Activated T-helper 1 cell treated with anti-CD3 and anti-CD28 coated beads, Interleukin-2, amount 50 U/mL, for 16 hours (primary cell): ENCODE results near the gene CPN2.

Experiments used
- DNase-seq, 2 donors: peaks; one replicate each; pipeline ENCODE4 v3.0.0-alpha.2; 2020; ENCODE audit warnings: low read depth in 1 of 2, low spot score in 1 of 2

CPN2 gene

DNA sequence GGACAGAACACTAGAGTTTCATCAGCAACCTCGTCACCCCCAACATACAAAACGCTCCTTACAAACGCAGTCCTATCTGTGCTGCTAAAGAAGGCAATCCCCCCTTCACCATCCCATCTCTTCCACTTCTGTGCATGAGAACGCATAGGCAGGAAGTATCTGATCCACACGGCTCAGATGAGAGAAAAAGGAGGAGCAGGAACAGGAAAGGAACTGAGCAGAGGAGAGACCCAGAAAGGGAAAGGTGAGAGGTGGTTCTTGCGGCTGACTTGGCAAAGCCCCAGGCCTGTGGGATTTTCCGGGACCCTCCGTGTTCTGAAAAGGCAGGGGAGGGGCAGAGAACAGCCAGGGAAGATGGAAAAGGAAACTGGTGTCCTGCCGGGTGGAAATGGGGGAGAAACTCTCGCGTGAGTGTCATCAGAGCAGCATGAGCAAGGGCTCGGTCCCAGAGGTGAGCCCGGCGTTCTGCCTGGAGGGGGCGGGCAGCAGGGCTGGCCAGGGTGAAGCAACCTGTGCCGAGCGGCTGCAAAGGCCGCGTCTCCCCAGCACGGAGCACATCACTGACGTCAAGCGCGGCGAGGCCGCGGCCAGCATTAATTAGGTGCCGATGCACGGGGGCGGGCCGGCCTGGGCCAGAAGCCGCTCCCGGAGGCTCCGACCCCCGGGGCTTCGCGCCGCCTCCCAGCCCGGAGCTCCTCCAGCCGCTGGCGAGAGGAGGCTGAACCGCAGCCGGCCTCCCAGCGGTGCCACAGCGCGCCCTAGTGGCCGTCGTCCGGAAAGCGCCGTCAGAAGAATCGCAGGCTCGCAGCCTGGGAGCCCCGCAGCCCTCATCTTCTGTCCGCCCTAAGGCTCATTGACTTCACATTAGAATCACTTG is 35.8 kb downstream of the CPN2 start:
- DNase-seq, result peak; percentile 71 to 75

DNA sequence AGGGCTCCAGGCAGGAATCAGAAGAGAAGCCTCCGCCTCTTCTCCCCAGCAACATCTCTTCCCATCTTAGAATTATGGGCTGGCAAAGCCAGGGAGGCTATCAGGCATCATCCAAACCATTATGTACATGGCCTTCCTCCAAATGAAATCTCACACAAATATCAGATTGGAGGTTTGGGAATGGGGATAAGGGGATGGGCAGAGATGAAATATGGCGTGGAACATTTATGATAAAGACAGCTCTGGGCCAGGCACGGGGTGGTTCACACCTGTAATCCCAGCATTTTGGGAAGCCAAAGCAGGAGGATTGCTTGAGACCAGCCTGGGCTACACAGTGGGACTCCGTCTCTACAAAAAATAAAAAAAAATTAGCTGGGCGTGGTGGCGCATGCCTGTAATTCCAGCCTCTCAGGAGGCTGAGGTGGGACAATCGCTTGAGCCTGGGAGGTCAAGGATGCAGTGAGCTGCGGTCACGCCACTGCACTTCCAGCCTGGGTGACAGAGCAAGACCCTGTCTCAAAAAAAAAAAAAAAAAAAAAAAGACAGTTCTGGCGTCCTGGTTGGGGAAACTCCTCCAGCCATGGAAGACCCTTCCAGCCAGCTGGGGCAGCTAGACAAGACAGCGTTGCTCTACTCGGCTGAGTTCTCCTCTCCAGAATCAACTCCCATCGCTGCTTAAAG is 36.6 kb downstream of the CPN2 start:
- DNase-seq, result no peak

DNA sequence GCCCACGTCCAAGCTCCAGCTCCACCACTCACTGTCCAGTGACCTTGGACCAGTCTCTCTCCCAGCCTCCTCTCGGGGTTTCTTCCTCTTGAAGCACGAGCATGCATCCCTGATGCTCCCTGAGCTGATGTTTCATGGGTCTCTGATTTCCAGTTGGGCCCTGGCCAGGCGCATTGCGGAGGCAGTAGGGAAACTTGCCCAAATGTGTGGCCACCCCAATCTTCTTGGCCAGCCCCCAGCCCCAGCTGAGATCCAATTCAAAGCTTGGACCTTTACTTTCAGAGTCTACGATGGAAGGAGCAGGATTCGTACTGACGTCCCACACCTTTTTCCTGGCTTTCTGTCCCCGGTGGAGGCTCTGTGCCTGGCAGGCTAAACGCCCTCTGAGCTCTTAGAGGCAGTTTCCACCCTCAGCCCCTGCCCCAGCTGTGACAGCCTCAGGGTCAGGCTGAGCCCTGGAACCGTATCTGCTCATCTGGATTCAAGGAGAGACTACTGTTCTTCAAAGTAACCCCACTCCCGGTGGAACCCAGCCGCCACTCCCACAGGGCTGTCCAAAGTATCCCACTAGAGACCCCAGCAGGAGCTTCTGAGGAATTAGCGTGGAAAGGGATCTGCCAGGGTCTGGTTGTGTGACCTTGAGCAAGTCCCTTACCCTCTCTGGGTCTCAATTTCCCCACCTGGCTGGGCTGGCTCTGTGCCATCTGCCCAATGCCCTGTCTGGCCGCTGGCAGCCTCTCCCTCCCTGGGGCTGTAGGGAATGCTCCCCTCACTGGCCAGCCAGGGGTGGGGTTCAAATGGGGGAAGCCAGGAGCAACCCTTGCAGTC is 37.4 kb downstream of the CPN2 start:
- no peak for DNase-seq

DNA sequence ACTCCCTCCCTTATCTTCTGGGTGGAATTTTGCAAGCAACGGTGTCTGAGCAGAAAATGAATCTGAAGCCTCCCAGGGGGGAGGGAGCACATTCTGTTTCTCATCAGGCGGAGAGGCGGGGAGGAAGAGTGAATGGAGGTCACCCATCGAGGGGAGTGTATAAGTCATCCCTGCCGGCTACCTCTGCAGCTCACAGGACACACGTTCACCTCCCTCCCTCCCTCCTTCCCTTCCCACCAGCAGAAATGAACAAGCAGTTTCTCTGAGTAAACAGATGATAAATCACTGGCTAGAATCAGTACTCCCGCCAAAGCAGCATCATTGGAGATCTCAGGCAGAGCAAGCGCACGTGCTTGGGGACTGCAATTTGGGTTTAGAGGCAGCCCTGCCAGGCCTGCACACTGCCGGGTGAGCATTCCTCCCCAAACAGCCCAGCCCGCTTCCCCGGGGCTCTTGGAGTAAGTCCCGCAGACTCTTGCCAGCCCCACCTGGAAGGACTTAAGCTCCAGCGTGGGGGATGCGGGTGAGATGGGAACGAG is 38.3 kb downstream of the CPN2 start:
- DNase-seq, result no peak

DNA sequence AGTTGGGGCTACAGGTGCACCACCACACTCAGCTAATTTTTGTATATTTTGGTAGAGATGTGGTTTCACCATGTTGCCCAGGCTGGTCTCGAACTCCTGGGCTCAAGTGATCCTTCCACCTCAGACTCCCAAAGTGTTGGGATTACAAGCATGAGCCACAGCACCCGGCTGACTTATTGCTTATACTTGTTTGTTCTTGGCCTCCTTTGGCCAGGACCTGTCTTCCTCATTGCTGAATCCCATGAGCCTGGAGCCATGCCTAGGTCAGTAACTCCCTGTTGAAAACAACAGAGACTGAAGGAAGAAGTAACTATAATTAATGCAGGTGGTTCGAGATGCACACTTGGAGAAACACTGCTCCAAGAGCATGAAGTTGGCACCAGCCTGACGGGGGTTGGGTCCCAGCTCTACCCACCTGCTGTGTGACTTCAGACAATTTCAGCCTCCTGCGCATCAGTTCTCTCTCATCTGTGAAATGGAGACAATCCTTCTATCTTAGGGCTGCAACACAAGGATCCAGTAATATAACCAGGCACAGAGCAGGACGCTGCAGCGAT is 38.9 kb downstream of the CPN2 start:
- DNase-seq, result no peak

DNA sequence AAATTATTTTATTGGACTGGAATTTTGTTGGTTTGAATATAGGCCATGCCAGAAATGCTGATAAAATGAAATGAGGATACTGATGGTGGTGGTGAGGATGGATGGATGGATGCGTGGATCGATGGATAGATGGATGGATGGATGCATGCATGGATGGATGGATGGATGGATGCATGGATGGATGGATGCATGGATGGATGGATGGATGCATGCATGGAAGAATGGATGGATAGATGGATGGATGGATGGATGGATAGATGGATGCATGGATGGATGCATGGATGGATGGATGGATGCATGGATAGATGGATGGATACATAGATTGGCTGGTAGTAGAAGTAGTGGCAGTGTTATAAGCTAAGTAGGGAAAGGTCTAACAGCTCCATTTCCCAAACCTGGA is 40.1 kb downstream of the CPN2 start:
- no peak for DNase-seq

DNA sequence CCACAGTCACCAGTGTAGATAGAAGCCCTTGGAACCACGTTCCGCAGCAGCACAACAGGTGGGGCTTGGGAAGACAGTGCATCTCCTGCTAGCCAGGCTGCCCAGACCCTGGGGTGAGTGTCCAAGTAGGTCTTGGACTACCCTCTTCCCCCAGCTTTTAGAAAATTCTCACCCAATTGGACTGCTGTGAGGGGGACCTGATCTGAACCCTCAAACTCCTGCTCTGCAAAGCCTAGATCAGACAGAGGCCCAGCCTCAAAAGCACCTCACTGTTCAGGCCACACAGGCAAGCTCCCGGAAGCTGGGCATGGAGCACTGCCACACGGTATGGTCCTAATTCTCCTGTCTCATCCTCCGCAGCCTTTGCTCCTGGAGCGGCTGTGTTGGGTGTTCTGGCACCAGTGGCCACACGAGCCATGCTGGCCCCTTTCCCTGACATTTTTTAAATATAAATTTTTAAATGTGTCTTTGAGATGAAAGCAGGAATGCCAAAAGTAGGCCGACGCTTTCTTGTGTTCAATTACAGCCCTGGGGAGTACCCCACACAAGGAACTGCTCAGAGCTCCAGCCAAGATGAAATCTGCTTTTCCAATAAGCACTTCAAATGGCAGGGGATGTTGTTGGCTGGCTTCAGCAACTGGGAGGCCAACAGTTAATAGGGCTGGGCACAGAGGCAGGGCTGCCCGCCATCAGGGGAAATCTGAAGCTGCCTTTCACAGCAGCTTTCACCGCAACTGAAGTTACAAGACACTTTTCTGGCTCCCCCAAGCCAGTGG is 40.9 kb downstream of the CPN2 start:
- DNase-seq, result no peak

DNA sequence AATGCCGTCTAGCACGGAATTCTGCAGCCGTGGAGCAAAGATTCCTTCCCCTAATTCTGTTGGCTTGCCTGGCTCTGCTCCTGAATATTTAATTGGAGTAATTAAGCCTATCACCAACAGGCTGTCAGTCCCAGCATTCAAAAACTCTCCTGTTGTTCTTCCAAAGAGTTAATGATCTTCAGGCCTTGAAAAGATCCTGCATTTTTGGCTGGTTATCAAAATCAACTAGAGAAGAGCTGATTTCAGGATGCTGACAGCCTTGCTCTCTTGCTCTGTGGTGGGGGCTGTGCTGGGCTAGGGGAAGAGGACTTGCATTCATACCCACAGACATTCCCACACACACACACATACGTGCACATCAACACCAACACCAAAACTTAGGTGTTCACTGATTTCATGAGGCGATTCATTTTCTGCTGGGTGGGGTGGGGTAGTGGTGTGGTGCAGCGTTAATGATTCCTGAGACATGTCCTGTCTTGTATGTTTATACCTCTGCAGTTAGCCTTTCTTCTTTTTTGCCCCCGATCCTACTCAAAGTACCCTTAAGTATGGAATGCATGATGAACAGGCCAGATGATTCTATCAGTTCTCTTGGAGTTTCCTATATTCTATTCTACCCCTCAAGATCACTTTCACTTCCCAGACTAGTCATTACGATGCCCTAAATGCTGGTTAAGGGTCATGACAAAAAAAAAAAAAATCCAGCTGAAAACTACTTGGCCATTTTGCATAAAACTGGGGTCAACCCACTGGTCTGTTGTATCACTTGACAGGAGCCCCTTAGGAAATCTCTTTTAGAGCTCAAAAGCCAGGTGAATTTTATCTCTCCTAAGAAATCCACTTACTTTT is 42.3 kb downstream of the CPN2 start:
- no peak for DNase-seq

DNA sequence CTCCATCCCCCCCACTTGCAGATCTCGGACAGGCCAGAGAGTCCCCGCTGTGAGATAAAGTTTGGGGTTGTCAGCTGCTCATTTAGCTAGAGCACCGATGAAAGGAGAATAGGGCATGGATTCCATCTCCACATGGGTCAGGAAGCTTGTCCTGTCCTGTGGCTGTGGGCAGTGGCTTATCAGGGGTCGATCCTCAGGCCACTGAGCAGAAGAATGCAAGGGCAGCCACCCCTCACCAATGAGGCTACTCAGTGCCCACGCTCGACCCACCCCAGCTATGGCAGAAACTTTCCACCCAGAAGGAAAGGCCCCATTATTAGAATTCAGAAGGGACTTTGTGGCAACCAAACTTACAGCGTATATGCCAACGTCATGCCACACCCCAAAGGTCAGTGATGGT is 43.3 kb downstream of the CPN2 start:
- no peak for DNase-seq

DNA sequence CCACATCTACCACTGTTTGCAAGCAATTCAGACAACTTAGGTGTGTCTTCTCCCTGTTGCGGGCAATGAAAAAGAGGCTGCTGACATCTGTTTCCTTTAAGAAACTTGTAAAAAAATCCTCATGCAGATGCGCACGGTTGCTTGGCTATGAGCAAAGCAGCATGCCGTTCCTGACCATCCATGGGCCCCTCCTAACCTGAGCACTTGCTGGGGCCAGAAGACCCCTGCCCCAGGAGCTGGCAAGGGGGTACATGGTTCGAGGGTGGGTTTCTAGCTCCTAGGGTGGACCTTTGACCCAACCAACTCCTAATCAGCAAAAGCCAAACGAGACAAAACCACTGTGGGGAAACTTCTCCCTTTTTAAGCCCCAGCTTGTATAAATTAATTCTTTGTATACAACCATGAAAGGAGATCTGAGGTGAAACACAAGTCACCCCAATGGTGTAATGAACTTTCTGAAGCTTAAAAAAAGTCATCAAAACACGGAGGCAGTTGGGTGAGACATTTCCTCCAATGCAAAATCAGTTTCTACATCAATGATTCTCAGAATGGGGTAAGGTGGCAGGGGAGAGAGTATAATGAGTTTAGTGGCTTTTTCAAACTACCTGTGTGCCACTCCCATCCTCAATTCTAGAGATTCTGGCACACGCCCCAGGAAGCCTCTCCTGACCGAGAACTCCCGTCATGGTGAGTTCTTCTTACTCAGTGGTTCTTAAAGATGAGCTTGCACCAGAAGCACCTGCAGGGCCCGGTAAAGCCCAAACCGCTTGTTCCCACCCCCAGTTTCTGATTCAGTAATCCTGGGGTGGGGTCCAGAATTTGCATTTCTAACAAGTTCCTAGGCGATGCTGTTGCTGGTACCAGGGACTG is 44.1 kb downstream of the CPN2 start:
- no peak for DNase-seq

DNA sequence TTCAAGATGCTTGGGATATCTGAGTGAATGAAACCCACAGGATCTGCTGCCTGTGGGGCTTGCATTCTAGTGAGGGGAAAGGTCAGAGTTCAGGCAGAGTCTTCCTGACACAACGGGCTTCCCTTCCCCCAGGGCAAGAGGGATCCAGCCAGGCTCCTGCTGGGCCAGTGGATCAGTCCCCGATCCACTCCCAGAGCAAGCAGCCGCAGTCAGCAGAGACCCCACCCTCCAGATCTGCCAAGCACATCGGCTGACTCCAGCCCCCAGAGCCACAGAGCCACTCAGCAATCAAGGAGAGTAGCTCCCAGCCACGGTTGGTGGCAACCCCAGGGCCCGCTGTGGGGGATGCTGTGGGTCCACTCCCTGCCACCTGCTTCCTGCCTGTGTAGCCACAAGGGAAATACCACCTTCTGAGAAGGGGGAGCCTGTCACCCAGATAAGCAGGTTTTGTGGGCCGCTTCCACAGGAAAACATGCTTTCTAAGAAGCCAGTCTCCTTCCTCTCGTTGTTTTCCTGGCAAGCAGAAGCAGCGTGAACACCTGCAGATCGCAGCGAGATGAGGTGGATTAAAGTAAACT is 44.9 kb downstream of the CPN2 start:
- no peak for DNase-seq

DNA sequence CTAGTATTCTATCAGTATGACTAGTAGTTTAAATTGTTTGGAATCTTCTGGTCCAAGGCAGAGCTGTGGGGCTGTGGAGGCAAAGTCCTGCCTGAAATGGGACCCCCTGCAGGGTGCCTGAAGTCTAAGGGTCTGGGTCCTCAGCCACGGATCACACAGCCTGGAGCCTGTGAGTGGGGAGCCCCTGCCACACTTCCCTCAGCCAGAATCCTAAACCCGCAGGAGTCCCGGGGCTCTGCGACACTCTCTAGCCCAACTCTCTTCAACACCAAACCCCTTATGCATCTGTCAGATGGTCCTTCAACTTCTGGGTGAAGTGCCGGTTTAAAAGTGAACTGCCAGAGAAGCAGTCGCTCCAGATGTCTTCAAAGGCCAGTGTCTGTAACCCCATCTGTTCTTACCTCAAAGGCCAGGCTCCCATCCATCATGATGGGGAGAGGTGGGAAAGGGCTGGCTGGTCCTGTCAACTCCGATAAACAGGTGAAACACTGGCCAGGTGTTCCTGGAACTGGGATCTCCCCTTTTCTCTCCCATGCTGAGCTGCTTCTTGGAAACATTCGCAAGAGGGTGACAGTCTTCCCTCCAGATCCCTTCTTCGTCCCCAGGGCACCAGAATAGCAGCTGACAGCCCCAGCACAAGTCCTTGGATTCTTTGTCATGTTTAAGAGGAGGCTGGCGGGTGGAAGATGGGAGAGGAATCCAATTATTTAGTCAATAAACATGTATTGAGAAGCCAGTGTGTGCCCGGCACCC is 45.6 kb downstream of the CPN2 start:
- DNase-seq, result no peak

DNA sequence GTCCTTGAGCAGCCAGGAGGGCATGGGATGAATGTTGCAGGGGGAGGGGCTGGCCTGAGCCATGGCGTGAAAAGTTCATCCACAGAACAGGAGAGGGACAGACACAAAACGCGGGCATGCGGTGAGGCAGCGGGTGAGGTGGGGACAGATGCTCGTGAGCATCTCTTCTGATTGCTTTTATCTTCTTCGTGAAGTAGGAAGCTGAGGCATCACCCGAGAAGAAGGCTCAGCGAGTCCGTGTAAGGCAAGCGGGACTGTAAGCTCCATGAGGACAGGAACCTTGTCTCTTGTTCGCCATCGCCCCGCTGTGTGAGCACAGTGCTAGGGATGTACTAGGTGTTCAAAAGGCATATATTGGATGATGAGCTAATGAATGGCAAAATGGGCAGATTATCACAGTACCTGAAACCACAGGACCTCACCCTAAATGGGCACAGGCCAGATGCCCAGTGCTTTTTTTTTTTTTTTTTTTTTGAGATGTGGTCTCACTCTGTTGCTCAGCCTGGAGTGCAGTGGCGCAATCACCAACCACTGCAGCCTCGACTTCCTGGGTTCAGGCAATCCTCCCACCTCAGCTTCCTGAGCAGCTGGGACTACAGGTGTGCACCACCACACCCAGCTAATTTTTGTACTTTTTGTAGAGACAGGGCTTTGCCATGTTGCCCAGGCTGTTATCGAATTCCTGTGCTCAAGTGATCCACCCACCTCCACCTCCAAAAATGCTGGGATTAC is 46.8 kb downstream of the CPN2 start:
- no peak for DNase-seq

DNA sequence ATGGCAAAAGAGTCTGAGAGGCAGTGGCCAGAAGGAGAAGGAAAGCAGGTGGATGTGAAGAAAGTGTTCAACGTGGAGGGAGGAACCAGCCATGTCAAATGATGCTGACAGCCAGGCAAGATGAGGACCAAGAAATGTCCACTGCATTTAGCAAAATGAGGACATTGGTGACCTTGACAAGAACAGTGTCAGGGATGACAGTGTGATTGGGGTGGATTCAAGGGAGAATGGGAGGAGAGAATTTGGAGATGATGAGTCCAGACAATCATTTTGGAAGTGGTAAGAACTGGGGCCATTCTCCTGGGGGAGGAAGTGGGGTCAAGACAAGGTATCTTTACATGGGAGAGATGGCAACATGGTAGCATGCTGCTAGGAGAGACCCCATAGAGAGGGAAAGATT is 47.4 kb downstream of the CPN2 start:
- no peak for DNase-seq

DNA sequence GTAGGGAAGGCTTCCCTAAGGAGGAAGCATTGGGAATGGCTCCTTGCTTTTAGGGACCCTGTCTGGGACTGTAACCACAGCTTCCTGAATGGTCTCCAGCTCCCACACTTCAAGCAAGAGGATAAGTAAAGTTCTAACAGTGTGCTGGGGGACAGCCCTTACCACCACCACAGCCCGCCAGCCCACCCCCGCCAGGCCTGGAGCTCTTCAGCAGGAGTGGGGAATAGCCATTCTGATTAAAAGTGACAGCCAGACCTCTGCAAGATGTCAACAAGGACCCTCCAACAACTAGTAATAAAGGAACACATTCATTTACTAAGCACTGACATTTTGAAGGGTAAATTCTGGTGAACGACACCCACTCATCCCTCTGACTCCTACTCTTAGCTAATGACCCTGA is 49.4 kb downstream of the CPN2 start:
- no peak for DNase-seq

DNA sequence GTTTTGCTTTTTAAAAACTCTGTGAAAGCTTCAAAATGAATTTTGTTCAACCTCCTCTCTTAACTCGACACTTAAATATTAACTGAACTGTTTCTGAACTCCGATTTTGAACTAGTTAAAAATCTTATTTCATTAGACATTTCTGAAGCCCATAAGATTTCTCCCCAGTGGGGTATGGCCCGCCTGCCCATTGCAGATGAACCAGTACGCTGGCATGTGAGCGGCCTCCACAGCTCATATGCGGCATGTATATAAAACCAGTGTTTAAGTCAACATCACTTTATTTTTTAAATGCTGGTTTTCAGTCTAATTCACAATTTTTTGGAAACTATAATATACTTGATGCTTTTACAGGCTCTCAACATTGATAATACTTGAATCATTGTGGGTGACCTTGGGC is 50.2 kb downstream of the CPN2 start:
- DNase-seq, result no peak

DNA sequence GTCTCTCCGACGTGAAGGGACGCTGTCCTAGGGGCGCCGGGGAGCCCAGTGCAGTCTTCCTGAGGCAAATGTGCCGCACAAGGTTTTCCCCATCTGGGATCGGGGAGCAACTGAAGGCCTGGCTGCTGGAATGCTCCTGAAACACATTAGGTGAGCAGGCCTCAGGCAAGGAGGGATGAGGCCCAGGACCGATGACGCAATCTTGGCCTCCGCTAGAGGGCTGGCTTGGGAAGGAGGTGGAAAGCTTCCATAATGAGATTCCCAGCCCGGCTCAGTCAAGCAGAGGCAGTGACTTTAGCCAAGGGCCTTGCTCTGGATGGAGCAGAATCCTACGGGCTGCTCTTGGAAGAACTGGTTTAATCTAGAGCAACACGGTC is 50.8 kb downstream of the CPN2 start:
- no peak for DNase-seq
